ENCODE measurements around the gene YWHAH.
"Not testable (repeated sequence)": the region's sequence is repeated elsewhere in the genome, so short reads cannot be mapped to it uniquely, and the experiment has no call there.

YWHAH gene

DNA sequence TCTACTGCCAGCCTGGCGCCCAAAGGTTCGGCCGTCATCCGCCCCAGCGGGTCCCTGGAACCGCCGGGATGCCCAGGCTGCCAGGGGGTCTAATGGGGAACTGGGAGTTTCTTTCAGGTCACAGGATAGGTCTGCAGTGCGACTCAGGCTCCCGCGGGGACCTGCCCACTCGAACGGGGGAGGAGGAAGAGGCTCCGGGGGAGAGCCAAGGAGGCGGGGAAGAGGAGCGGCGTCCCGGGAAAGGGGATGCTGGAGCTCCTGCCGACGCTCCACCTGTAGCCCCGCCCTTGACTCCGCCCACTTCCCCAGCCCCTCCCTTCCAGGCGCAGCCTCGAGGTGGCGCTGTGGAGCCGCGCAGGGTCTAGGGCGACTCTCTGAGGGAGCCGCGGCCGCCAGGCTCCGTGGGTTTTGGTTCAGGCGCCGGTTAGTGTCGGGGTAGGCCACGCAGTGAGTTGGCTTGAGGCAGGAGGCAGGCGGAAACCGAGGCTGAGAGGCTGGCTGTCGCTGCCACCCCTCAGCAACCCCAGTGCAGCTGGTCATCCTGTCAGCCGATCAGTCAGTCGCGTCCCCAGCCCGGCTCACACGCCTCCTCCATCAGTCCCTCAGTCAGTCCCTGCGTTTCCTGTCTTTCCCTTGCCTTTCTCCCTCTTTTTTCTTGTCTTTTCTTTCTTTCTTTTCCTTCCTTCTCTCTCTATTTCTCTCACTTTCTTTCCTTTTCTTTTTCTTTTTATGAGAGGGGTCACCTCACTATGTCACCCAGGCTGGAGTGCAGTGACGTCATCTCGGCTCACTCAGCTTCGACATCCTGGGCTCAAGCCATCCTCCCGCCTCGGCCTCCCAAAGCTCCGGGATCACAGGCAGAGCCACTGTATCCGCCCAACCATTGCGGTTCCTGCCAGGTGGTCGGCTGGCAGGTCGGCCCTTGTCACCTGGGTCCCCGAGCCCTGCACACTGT lies 26.4 kb downstream of the YWHAH start:
- peaks cover 10% of the 10 kb centered on the region for H3K4me1 Mint-ChIP-seq
- no peaks in the 10 kb centered on the region for H3K9me3 Mint-ChIP-seq
- ATAC-seq (peak; percentile 84), DNase-seq (peak; percentile 90)
- peak overlapping the region; percentile 70 for H3K4me3 Mint-ChIP-seq
- no peak overlapping the region for H3K27ac Mint-ChIP-seq
- no peaks in the 10 kb centered on the region for H3K36me3 Mint-ChIP-seq (ENCODE audit: low read depth)
- H3K27me3 Mint-ChIP-seq = no peaks in the 10 kb centered on the region

DNA sequence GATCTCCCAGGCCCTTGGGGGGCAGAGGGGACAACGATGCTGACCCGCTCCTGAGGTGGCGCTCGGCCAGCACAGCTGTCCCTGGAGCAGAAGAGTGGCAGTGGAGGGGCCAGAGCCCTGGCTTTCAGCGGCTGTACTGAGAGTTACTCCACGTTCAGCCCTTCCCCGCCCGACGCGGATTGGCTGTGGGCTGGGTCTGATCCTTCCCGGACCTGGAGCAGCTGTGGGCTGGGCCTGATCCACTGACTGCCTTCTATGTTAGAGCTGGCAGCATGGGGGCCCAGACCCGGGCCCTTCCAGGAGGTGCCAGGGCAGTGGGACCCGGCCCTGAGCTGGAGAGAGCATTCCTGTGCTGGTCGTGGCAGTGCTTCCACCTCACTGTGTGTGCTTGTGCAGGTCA lies 27.8 kb downstream of the YWHAH start:
- no peak overlapping the region for H3K4me3 Mint-ChIP-seq
- peaks cover 10% of the 10 kb centered on the region for H3K4me1 Mint-ChIP-seq
- no peaks in the 10 kb centered on the region for H3K36me3 Mint-ChIP-seq (ENCODE audit: low read depth)
- no peak overlapping the region for H3K27ac Mint-ChIP-seq
- ATAC-seq = no peak
- H3K27me3 Mint-ChIP-seq = peaks cover 1% of the 10 kb centered on the region
- DNase-seq = no peak
- H3K9me3 Mint-ChIP-seq = no peaks in the 10 kb centered on the region

DNA sequence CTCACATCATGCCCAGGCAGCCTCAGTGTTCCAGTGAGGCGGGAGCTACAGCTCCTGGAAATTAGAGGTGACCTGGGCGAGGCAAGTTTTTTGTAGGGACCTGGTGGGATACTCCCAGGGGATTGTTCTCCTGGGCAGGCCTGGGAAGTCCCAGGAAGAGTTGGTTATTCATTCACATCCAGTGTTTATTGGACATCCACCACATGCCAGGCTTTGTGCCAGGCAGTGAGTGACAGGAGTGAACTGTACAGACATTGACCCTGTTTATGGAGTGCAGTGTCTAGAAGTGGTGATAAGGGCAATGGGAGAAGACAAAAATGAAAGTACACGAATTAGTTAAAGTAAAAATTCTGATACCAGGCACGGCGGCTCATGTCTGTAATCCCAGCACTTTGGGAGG lies 29.4 kb downstream of the YWHAH start:
- no peaks in the 10 kb centered on the region for H3K36me3 Mint-ChIP-seq (ENCODE audit: low read depth)
- H3K4me3 Mint-ChIP-seq = no peak overlapping the region
- peaks cover 1% of the 10 kb centered on the region for H3K27me3 Mint-ChIP-seq
- ATAC-seq (no peak), DNase-seq (no peak)
- peaks cover 16% of the 10 kb centered on the region for H3K4me1 Mint-ChIP-seq
- H3K9me3 Mint-ChIP-seq = no peaks in the 10 kb centered on the region
- H3K27ac Mint-ChIP-seq = no peak overlapping the region

- Mint-ChIP-seq H3K27ac (no peak overlapping the region), H3K9me3 (no peaks in the 10 kb centered on the region), H3K27me3 (peaks cover 1% of the 10 kb centered on the region), H3K4me3 (no peak overlapping the region), H3K36me3 (ENCODE audit: low read depth) (no peaks in the 10 kb centered on the region), H3K4me1 (peaks cover 6% of the 10 kb centered on the region)
- ATAC-seq = peak; percentile 91
- peak; percentile 87 for DNase-seq
Observed at GRCh38 chr22:31977141-31977841, 33.0 kb downstream of the YWHAH start.

DNA sequence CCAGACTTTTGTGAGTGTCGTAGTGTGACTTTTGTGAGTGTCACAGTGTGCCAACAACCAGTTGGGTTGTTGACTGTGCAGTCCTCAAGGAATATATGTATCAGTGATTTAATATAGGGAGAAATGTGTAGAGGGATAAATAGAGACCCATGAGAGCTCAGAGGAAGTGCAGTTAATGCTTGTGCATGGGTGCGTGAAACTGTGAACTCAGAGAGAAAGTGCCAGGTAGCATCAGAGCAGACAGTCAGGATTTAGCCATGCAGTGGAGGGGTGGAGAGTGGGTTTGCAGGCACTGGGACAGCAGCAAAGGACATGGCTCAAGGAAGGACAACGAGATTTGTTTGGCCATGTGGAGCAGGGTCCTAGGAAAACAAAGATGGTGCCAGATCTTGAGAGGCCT lies 33.6 kb downstream of the YWHAH start:
- no peak for DNase-seq
- Mint-ChIP-seq H3K27me3 (peaks cover 1% of the 10 kb centered on the region), H3K27ac (no peak overlapping the region), H3K4me3 (no peak overlapping the region), H3K9me3 (no peaks in the 10 kb centered on the region), H3K36me3 (ENCODE audit: low read depth) (no peaks in the 10 kb centered on the region), H3K4me1 (peaks cover 6% of the 10 kb centered on the region)
- no peak for ATAC-seq

DNA sequence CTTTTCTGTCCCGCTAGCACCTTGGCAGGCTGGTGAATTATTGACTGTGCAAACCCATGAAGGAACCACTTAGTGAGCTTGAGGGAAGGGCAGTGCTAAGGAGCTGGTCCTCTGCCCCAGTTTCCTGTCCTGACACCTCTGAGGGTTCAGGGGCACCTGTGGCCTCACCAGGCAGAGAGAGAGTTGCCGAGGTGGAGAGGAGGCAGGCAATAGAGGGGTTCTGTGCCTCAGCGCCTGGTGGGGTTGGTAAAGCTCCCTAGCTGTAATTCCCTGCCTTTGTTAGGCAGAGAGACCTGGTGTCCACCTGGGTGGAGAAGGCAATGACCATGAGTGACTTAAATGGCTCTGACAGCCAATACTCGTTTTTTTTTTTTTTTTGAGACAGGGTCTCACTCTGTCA lies 36.3 kb downstream of the YWHAH start:
- H3K36me3 Mint-ChIP-seq (ENCODE audit: low read depth) = no peaks in the 10 kb centered on the region
- no peak for DNase-seq
- ATAC-seq = no peak
- H3K4me3 Mint-ChIP-seq = no peak overlapping the region
- no peak overlapping the region for H3K27ac Mint-ChIP-seq
- H3K9me3 Mint-ChIP-seq = no peaks in the 10 kb centered on the region
- peaks cover 6% of the 10 kb centered on the region for H3K4me1 Mint-ChIP-seq
- peaks cover 1% of the 10 kb centered on the region for H3K27me3 Mint-ChIP-seq

- ATAC-seq; H3K9me3 Mint-ChIP-seq; H3K4me1 Mint-ChIP-seq; DNase-seq; H3K27me3 Mint-ChIP-seq; H3K27ac Mint-ChIP-seq; H3K36me3 Mint-ChIP-seq (ENCODE audit: low read depth); H3K4me3 Mint-ChIP-seq: not testable (repeated sequence)
Observed at GRCh38 chr22:31981976-31982375, 37.6 kb downstream of the YWHAH start.

DNA sequence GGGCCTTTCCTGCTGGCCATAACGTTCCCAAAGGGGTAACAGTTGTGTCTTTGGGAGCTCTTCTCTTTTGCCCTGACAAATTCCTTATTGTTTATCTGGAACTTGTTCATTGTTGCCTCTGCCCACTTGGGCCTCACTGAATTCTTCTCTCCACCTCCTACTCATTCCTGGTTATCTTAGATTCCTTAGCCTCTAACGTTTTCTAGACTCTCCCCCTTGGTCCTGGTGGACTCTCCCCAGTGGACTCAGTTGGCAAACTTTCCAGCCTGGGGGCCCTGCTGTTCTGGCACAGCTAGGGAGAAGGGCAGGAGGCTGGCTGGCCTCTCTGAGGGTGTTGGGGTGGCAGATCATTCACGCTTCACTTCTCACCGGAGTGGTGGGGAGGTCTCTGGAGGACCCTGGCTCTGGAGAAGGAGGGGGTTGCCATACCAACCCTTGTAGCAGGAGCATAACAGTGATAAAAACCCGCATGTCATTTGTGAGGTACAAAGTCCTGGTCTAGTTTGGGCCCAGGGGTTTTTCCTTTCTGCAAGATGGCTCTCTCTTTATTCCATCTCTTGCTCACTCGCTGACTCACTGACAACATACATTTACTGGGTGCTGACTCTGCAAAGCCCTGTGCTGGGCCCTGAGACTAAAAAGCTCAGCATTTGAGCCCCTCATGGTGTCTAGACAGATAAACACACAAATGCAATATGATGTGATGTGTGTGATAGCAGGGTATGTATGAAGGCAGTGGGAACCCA lies 39.7 kb downstream of the YWHAH start:
- Mint-ChIP-seq H3K4me3 (no peak overlapping the region), H3K4me1 (no peaks in the 10 kb centered on the region), H3K36me3 (ENCODE audit: low read depth) (no peaks in the 10 kb centered on the region), H3K9me3 (no peaks in the 10 kb centered on the region), H3K27ac (no peak overlapping the region), H3K27me3 (no peaks in the 10 kb centered on the region)
- DNase-seq (no peak), ATAC-seq (no peak)

DNA sequence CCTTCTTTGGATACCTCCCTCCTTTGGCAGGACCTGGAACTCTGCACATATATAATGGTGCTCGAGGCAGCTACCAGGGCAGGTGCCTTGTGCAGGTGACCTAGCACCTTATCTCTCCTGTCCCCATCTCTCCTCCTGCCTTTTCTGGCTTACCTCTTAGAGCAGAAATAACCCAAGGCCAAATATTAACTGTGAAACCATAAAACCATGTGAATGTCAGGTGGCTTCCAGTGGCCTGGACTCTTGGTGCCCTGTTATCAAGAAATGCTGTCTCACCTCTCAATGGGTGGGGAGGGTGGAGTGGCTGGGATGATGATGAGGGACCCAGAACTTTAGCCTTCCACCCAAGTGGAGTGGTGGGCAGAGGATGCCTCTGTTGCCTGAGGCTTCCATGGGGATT lies 42.9 kb downstream of the YWHAH start:
- DNase-seq = no peak
- no peak overlapping the region for H3K4me3 Mint-ChIP-seq
- no peak overlapping the region for H3K27ac Mint-ChIP-seq
- H3K36me3 Mint-ChIP-seq (ENCODE audit: low read depth) = no peaks in the 10 kb centered on the region
- no peak for ATAC-seq
- H3K4me1 Mint-ChIP-seq = no peaks in the 10 kb centered on the region
- no peaks in the 10 kb centered on the region for H3K9me3 Mint-ChIP-seq
- H3K27me3 Mint-ChIP-seq = no peaks in the 10 kb centered on the region

DNA sequence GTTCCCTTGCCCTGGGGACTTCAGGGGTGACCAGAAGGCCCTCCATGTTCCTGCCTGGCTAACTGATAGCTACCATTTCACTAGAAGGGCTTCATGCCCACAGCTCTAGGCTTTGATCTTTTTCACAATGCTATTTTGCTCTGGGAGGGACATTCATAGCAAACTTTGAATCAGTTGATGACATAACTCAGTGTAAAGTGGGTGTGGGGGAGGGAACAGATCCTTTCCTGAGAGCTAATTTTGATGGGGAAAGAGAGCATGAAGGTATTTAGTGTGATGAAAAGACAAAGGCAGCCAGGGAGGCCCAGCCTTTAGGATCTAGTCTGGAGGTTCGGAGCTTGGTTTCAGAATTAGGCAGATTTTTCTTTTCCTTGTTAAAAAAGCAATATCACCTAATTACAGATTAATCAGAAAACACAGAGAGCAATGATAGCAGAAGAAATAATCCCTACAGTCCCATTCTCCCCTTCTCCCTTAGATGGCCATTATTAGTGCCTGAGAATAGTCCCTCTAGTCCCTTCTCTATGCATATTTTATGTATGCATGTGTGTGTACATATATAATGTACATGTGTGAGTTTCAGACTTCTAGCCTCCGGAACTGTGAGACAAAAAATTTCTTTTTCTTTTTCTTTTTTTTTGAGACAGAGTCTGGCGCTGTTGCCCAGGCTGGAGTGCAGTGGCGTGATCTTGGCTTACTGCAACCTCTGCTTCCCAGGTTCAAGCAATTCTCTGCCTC lies 46.9 kb downstream of the YWHAH start:
- H3K36me3 Mint-ChIP-seq (ENCODE audit: low read depth) = no peaks in the 10 kb centered on the region
- no peaks in the 10 kb centered on the region for H3K4me1 Mint-ChIP-seq
- no peak overlapping the region for H3K4me3 Mint-ChIP-seq
- H3K27me3 Mint-ChIP-seq = no peaks in the 10 kb centered on the region
- no peaks in the 10 kb centered on the region for H3K9me3 Mint-ChIP-seq
- ATAC-seq (no peak), DNase-seq (no peak)
- no peak overlapping the region for H3K27ac Mint-ChIP-seq

DNA sequence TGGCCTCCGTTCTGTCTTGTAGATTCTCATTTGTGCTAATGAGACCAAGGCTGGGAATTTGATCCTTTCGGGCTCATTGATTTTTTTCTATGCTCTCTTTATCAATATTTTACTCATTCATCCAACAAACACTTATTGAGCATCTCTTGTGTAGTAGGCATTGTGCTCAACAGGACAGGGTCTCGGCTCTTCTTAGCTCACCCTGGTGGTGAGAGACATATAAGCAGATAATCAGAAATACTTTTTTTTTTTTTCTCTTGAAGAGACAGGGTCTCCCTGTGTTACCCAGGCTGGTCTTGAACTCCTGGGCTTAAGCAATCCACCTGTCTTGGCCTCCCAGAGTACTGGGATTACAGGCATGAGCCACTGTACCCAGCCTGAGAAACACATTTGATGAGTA lies 50.7 kb downstream of the YWHAH start:
- Mint-ChIP-seq H3K4me1 (no peaks in the 10 kb centered on the region), H3K36me3 (ENCODE audit: low read depth) (no peaks in the 10 kb centered on the region), H3K27ac (no peak overlapping the region), H3K27me3 (peaks cover 10% of the 10 kb centered on the region), H3K9me3 (no peaks in the 10 kb centered on the region), H3K4me3 (no peak overlapping the region)
- no peak for ATAC-seq
- DNase-seq = no peak

DNA sequence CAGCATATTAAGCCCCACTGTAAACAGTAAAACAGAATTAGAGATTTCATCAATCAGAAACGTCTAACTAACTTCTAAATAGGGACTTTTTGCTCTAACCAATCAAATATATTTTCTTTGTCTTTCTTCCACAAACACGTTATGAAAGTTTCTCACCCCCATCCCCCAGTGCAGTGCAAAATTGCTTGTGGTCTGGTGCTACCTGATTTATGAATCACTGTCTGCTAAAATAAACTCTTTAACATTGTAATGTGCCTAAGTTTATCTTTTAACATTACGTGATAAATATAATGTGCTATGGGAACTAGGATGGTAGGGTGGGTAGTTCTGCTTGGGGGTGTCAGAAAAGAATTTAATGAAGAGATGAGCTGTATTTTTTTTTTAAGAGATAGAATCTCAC lies 51.5 kb downstream of the YWHAH start:
- no peak for DNase-seq
- peaks cover 13% of the 10 kb centered on the region for H3K27me3 Mint-ChIP-seq
- no peak overlapping the region for H3K27ac Mint-ChIP-seq
- H3K9me3 Mint-ChIP-seq = no peaks in the 10 kb centered on the region
- no peak for ATAC-seq
- no peaks in the 10 kb centered on the region for H3K4me1 Mint-ChIP-seq
- H3K4me3 Mint-ChIP-seq = no peak overlapping the region
- H3K36me3 Mint-ChIP-seq (ENCODE audit: low read depth) = no peaks in the 10 kb centered on the region

- no peak for DNase-seq
- Mint-ChIP-seq H3K4me1 (no peaks in the 10 kb centered on the region), H3K9me3 (no peaks in the 10 kb centered on the region), H3K4me3 (no peak overlapping the region), H3K27ac (no peak overlapping the region), H3K36me3 (ENCODE audit: low read depth) (no peaks in the 10 kb centered on the region), H3K27me3 (peaks cover 13% of the 10 kb centered on the region)
- no peak for ATAC-seq
Observed at GRCh38 chr22:31998784-31999385, 54.5 kb downstream of the YWHAH start.

DNA sequence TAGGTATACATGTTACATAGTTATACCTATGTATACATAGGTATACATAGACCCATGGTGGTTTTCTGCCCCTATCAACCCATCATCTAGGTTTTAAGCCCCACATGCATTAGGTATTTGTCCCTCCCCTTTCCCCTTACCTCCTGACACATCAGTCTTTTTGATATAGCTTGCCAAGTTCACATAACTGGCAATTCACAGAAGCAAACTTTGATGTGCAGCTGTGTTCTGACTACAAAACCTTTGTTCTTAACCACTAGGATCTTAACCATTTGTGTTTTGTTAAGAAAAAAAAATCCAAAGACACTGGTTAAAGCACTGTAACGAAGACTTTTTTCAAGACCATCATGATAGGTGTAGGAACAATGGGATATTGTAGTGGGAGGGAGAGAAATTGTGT lies 55.8 kb downstream of the YWHAH start:
- Mint-ChIP-seq H3K4me1 (no peaks in the 10 kb centered on the region), H3K27ac (no peak overlapping the region), H3K9me3 (no peaks in the 10 kb centered on the region), H3K4me3 (no peak overlapping the region), H3K36me3 (ENCODE audit: low read depth) (no peaks in the 10 kb centered on the region), H3K27me3 (peaks cover 15% of the 10 kb centered on the region)
- DNase-seq (no peak), ATAC-seq (no peak)
